GM21390 (cell line): ENCODE results near the gene THYN1.
"Not testable (repeated sequence)": the region's sequence is repeated elsewhere in the genome, so short reads cannot be mapped to it uniquely, and the experiment has no call there.

Source experiments
- ATAC-seq: cut with Tn5 transposase; IDR thresholded peaks from one replicate; pipeline ENCODE4 v1.9.1; 2021; ENCODE audit not compliant: unreplicated experiment

THYN1 gene

DNA sequence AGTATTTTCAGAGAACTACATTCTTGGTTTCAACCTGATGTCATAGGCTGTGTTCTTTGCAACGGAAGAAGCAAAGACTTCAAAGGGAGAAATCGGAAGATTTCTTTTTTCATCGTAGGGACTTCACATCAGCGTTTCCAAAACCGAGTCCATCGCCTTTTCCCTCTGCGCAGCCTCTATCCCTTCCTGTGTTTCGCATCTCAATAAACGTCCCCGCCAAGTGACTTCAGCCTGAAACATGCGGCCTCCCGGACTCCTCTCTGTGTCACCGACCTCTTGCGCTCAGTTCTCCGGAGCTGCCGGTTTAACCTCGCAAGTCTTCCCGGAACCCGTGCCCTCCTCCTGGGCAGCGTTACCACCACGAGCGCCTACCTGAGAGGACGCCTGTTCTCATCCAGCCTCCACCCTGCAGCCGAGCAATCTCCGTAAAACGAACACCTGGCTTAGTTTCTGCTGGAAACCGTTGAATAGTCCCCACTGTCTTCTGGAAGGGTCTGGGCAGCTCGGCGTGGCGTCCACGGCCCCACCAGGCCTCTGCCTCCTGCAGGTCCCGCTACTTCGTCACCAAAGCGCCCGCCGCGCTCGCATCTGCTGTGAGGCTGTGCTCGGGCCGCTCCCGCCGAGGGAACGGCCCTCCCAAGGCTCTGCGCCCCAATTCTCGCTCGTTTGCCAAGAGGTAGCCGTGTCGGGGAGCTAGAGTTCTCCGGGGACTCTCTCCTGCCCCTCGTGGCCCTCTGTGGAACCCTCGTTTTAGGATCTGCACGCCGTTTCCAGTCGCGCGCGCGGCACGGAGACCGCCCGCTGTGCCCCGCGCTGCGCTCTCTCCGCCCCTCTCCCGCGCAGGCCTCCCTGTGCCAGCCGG, 22.6 kb upstream of the THYN1 start, which contains the start of gene GLB1L3:
GLB1L3 (plus strand) TSS at position 846 of the 862 bp plus-strand sequence. CDS start 362 bp downstream, outside the sequence.
- peak; percentile 68 for ATAC-seq

DNA sequence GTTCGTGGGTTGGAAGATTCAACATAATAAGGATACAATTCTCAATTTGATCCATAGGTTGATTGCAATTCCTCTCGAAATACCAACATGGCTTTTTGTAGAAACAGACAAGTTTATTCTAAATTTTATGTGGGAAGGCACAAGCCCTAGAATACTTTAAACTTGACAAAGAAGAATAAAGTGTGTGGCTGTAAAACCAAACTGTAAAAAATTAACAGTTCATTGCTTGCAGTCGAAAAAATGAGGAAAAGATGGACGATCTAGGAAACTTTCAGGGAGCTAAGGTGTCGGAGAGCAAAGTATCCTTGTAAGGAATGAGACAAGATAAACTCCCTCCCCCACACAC, 22.0 kb upstream of the THYN1 start:
- no peak for ATAC-seq

DNA sequence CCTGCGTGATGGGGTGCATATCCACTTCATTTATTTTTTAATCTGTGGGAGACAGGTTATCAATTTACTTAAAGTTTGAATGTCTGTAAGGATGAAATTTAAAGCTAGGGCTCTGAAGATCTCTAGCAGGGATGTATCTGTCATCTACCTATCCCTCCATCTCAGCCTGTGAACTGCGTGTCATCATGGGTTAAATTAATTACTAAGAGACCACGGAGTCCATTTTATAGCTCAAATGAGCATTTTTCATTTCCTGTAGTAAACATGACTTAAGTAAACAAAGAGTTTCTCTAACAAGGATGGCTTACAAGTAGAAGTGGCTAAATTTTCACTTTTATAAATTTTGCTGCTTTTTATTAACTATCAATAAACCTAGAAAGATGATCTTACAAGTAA, 20.2 kb upstream of the THYN1 start:
- no peak for ATAC-seq

DNA sequence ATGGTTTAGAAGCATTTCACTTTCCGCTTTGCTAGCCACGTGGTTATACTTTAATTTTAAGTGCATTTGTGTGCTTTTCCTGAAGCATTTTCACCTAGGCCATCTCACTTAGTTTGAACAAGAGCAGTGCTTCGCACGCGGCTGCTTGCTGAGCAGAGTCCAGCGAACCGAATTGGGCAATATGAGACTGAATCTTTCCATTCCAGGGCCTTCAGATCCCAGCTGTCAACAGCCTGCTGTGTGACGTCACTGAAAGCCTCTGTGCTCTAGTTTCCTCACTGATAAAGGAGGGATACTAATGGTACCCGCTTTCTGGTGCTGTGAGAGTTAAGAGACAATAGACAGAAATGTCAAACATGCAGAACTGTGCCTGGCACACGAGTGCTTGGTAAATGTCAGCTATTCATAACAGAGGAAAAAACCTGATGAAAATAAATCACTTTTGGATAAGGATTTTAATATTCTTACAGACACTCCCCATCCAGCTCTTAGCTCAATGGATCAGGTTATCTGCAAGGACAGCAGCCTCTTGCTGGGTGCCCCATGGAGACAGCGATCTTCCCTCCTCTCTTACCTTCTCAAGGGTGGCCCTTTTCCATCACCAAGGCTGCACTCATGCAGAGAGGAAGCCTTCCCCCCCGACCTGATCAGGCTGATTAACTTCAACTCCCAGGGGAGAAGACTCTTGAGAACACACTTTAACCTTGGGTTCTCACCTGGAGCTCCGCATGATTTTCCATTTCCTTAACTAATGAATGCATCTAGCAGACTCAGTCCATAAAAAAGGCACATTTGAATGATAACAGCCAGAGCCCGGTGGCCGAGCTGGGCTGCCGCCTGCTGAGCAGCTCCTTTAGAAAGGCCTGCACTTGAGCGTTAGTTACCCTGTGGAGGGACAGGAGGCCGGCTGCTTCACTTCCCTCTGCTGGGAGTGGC, 19.5 kb upstream of the THYN1 start:
- ATAC-seq: no peak

DNA sequence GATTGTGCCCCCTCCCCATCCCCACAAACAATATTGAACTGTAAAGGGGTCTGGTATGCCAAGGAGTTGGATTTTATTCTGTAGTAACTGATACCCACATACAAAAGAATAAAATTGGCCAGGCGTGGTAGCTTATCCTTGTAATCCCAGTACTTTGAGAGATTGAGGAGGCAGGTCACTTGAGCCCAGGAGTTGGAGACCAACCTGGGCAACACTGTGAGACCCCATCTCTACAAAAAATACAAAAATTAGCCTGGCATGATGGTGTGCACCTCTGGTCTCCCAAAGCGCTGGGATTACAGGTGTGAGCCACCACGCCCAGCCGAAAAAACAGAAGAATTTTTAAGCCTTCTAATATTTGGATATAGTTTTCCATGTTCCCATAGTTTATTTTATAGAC, 18.8 kb upstream of the THYN1 start:
- ATAC-seq: no peak

DNA sequence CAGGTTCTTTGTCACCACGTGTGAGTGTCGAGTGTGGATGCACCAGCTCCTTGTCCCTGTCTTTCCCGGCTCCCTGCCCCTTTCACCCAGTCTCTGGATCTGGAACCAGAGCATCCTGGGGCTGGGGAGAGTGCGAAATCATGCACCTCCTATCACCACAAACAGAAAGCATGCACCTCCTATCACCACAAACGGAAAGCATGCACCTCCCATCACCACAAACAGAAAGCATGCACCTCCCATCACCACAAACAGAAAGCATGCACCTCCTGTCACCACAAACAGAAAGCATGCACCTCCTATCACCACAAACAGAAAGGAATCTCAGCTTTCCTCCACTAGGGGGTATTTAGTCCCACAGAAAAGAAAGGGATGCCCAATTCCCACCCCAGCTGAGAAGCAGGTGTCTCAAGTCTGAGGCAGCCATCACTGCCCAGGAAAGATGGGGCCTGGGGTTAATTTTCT, 17.1 kb upstream of the THYN1 start:
- ATAC-seq: no peak

DNA sequence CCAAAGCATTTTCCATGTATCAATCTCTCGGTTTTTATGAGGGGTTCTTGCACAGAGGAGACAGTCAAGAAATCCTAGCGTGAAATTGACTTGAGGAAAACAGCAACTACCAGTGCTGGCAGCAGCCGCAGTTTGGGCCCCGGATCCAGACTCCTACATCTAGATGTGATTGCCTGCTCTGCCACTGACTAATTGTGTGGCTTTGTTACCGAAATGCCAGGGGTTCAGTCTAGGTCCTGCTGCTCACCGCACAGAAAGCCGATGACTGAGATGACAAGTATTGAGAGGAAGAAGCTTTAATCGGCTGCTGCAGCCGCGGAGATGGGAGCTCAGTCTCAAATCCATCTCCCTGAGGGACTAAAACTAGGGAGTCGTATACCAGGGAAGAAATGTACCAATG, 14.8 kb upstream of the THYN1 start:
- no peak for ATAC-seq

DNA sequence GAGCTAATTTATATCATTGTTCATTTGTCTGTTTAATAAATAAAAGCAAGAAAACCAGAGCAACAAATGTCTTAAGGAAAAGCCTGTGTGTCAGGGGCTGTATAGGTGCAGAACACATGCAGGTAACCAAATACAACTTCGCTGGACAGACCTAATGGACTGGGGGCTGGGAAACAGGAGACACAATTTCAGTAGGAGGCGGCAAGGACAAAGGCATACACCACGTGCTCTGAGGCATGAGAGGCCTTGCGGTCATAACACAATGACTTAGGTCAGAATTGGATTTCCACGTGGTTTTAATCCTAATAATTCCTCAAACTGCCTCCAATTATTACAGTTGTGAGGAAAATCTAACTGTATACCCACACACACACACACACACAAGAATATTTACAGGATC, 14.3 kb upstream of the THYN1 start:
- no peak for ATAC-seq

DNA sequence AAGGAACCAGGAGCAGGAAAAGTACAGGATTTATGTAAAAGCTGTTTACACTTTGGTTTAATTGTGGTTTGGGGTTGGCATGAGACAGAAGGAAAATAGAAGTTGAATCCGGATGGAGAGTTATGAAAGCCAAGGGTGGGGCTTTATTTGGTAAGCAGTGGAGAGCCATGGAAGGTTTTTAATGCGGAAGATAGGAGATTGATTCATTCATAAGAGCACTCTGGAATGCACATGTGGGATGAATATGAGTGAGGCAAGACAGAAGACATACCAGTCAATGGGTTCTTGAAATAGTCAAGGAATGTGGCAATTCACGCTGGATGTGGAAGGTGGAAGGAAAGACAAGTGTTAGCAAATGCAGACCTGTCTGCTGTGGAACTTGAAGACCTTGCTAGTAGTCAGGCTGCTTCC, 13.7 kb upstream of the THYN1 start:
- no peak for ATAC-seq

DNA sequence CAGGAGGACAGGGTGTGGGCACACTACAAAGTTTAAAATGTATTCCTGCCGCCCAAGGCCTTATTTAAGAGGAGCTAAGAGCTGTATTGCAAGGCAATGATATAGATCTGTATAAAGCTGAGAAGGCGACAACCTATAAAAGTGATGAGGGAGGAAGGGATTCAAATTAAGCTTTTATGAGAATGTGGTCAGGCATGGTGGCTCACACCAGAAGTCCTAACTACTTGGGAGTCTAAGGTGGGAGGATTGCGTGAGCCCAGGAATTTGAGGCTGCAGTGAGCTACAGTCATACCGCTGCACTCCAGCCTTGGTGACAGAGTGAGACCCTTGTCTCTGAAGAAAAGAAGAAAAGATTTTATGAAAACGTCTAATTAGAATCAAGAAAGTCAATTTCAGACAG, 13.3 kb upstream of the THYN1 start:
- ATAC-seq: no peak

DNA sequence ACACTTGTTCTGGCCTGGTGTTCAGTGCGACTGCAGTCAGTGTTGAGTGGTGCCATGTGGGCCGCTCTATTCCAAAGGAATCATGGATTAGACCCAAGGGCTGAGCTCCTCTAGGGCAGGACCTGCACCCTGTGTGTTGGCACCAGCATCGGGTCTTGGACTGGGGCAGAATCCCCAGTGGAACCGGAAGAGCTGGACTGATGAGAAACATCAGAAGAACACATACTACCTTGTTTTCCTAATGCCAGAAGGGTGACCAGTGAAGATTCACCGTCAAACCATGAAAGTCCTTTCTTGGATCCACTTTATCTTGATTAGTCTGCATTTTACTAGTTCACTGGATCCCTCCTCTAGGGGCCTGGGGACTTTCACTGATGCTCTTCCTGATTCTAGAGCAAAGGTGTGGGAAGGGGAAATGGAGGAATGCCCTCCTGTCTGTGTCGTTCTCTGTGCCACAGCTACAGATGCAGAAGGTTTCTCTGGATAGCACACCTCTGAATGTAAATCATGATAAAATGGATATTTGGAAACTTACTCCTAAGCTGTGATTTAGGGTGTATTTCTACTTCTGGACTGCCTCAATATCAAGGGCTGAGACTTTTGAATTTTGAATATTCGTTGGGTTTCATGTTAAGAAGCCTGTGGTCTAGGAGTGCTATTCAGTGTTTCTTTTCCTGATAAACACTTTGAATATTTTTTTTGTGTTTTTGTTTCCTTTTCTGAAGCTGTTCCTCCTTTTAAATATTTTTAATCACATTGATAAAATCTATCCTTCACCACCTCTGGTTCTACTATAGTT, 12.0 kb upstream of the THYN1 start:
- ATAC-seq: no peak

DNA sequence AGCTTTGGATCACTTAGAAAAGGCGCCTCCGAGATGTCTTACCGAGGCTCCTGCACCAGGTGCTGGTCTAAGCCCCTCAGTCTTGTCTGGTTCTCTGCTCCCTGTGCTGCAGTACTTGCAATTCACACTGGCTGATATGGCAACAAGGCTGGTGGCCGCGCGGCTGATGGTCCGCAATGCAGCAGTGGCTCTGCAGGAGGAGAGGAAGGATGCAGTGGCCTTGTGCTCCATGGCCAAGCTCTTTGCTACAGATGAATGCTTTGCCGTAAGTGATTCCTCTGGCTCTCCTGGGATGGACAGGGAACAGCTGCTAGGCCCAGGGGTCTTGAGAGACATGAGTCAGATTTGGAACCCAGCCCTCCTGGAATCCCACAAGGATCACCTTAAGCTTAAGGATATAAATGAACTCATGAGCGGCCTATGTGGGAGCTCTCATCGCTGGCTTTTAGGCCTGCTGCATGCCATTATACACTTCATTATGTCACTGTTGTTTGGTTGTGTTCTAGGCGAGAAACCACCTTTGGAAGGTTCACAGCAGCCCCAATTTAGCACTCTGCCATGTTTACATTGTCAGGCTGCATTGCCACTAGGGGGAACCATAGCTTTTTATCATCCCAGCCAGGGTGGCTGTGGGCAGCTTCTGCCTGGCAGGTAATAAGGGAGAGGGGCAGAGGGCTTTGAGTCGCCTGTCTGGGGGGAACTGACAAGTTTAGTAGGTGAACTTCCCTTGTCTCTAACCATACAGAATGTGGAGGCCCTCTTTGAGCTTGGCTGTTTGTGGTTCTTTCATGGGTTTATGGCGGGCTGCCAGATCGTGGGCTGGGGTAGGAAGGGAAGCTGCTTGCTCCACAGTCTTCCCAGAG, 8.7 kb upstream of the THYN1 start:
- no peak for ATAC-seq

DNA sequence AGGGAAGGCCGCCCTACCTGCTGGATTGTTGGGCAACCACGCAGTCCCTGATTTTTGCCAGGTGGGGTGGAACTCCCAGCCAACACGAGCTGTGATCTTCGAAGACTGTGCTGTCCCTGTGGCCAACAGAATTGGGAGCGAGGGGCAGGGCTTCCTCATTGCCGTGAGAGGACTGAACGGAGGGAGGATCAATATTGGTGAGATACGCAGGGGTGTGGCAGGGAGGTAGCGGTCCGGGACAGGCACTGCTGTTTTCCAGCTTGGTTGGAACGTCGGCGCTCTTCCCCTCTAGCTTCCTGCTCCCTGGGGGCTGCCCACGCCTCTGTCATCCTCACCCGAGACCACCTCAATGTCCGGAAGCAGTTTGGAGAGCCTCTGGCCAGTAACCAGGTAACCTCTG, 7.8 kb upstream of the THYN1 start:
- ATAC-seq: no peak

DNA sequence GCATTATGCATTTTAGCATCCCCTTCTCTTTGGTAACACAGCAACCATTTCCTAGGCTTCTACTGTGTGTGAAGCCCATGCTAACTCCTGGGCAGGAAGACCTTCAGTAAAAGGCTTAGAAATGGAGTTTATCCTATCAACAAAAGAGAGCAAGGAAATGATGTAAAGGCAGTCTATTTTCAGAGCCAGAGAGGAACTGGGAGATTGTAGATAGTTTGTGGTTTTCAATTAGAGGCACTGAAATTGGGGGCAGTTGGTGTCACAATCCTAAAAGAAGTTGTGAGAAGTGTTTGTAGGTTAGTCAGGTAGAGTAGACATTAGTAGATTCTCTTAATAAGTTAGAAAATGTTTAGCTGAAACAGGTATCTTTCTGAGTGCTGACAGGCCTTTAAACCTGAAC, 7.4 kb upstream of the THYN1 start:
- no peak for ATAC-seq

DNA sequence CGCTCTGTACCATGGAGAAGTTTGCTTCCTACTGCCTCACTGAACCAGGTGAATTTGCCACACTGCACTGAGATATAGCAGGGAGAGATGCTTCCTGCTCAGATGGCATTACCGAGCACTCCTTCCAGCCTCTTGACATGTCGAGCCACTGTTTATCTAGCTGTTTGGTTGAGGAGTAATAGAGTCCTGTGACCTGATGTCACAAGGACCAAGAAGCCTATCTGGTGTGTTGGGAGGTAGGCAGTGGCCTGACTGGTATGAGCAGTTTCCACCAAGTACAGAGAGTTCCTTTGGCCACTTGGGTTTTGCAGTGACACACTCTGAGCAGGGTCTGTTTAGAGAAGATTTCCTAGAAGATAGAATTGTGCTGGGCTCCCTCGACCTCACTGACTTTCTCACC, 5.4 kb upstream of the THYN1 start:
- ATAC-seq: no peak

DNA sequence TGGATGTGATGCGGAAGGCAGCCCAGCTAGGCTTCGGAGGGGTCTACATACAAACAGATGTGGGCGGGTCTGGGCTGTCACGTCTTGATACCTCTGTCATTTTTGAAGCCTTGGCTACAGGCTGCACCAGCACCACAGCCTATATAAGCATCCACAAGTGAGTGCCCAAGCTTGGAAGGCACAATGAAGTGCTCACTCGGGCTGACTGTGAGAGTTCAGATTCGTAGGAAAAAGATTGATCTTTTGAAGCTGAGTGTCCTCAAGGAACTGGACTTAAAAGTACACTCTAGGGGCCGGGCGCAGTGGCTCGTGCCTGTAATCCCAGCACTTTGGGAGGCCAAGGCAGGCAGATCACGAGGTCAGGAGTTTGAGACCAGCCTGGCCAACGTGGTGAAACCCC, 3.9 kb upstream of the THYN1 start:
- ATAC-seq: no peak

DNA sequence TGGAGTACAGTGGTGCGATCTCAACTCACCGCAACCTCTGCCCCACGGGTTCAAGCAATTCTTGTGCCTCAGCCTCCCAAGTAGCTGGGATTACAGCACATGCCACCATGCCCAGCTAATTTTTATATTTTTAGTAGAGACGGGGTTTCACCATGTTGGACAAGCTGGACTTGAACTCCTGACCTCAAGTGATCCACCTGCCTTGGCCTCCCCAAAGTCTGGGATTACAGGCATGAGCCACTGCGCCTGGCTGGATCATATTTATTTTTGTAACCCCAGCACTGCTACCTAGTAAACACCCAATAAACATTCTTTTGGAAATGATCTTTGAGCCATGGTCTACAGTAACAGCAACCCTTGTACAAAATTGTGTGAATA, 2.0 kb upstream of the THYN1 start:
- not testable (repeated sequence) for ATAC-seq

DNA sequence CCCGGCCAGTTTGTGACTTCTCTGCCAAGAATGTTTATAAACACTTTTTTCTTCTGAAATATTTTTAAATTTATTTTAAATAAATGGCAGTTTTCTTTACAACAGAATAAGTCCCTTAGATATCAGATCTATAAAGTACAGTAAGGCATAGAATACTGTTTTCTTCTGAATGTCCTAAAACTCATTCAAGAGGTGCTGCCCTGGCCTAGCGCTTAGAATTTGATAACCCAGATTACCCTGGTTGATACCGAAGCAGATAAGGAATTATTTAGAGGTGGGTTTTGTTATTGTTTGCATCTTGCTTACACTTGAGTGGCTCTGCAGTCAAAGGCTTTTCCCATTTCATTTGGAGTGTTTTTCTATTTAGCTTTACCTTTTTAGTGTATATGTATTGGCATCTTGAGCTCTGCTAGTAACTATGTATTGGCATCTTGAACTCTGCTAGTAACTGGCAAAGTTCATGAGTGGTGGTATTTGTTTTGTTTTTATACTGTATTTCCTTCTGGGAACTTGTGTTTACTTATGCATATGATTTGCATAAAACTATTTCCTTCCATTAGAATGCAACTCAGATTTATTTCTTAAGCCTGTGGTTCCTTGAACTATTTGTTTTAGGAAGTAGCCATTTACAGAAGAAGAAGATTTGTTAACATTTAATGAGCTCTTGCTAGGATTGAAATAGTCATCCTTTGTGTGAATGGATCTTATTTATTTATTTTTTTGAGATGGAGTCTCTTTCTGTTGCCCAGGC, 1.5 kb upstream of the THYN1 start:
- ATAC-seq: no peak

DNA sequence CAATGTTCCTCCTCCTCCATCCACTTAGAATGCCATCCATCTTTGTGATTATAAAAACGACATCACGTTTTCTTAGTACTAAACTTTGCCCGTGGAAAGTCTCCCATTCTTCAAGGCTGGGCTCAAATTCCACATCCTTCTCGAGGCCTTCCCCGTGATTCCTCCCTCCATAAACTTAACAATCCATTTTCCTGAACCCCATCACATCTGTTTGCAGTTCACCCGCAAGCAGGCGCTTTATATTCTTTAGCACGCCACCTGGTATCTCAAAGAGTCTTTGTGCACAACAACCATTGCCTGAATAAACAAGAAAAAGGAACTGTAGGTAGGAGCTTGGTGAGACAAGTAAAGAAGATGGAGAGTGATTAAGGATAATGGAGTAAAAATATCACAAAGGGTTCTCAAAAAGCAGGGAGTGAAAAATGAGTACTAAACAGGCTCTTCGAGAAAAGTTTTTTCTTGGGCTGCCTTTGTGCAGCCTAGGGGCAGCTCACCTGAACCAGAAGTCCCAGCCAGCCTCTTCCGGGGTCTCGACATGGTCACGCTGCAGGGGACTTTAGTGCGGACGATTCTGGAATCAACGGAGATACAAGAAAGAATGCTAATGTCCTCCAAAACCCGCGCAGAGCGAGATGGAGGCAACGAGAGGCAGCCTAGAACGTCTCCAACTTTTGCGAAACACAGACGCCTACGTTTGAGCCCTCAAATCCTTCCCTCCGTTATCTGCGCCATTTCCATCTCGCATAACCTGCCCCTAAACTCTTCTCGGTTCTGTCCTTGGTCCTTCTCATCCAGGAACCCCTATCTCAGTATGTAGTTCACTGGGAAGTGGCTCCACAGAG, 585 bp downstream of the THYN1 start:
- peak; percentile 32 for ATAC-seq
